ENCODE data around the gene SCNN1B.
"Not testable (repeated sequence)": the region's sequence is repeated elsewhere in the genome, so short reads cannot be mapped to it uniquely, and the experiment has no call there.

The SCNN1B gene

DNA sequence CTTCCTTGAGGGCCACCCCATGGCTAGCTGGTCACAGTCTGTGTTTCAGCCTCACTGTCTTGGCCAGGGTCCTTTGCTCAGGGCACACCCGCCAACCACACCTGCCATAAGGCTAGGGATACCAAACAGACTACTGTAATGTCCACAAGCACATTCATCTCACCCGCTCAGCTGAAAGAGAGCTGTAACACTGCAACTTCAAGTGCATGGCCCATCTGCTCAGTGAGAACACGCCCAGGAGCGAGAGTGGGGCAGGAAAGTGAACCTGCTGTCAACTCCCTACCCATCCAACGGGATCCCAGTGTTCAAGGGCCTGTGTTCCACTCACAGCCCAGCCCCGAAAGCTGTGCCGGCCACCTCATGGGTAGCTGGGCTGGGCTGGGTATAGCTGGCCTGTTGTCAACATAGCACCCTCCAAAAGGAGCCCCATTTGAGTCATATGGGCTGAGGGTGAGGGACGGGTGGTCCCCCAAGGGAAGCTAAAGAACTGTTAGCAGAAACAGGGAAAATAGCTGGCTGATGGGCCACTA lies 55.7 kb downstream of the SCNN1B start:
- DNase-seq, result no peak

- no peak for DNase-seq
Measured at GRCh38 chr16:23359092-23359760, 57.1 kb downstream of the SCNN1B start.

- no peak for DNase-seq
Measured at GRCh38 chr16:23362460-23363317, 60.6 kb downstream of the SCNN1B start.

GRCh38 chr16:23365602-23366240 lies 63.6 kb downstream of the SCNN1B start:
- peak in 1 of 2 experiments; percentile 24 for DNase-seq

GRCh38 chr16:23366341-23366740 lies 64.2 kb downstream of the SCNN1B start:
- DNase-seq, result not testable (repeated sequence)

DNA sequence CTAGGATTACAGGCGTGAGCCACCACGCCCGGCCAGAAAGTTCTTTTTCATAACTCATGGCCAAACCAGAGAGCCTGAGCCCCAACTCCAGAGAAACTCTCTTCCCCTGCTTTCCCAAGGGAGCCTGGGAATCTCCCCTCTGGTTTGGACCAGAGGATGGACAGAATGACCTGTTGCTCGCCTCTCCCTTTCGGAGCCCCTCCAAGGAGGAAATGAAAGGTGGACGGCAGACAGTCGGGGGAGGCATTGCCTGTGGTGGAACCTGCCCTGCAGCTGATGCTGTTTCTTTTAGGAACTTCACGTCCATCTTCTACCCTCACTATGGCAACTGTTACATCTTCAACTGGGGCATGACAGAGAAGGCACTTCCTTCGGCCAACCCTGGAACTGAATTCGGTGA lies 65.5 kb downstream of the SCNN1B start:
- no peak for DNase-seq

DNA sequence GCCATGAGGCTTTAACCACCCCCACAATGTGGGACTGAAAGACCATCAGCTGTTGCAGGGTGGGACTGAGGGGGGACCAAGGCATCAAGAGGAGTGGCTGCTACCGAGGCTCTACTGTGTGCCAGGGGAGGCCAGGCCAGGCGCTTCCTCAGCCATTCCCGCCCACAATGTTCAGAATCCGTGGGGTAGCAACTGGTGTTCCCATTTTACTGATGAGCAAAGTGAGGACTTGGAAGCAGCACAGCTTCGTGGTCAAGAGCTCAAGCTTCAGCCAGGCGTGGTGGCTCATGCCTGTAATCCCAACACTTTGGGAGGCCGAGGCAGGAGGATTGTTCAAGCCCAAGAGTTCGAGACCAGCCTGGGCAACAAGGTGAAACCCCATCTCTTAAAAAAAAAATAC lies 65.9 kb downstream of the SCNN1B start:
- DNase-seq, result no peak

- DNase-seq, result no peak
Measured at GRCh38 chr16:23368469-23368868, 66.4 kb downstream of the SCNN1B start.

DNA sequence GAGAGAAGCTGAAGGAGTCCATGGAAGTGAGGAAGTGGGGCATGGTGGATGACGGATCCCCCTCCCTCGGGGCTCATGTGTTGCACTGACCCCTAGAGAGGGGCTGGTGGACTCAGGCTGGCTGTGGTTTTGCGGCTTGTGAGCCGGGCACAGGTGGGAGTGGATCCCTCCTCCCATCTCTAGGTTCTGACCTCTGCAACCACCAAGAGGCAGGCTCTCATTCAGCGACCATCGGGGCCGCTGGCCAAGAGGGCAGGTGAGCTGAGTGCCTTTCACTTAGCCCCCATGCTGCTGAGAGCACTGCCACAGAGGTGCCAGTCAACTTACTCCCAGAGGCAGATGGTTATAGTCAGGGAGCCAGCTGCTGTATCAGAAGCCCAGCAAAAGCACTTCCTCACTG lies 67.3 kb downstream of the SCNN1B start:
- no peak for DNase-seq

- no peak for DNase-seq
Measured at GRCh38 chr16:23371368-23371767, 69.3 kb downstream of the SCNN1B start.

DNA sequence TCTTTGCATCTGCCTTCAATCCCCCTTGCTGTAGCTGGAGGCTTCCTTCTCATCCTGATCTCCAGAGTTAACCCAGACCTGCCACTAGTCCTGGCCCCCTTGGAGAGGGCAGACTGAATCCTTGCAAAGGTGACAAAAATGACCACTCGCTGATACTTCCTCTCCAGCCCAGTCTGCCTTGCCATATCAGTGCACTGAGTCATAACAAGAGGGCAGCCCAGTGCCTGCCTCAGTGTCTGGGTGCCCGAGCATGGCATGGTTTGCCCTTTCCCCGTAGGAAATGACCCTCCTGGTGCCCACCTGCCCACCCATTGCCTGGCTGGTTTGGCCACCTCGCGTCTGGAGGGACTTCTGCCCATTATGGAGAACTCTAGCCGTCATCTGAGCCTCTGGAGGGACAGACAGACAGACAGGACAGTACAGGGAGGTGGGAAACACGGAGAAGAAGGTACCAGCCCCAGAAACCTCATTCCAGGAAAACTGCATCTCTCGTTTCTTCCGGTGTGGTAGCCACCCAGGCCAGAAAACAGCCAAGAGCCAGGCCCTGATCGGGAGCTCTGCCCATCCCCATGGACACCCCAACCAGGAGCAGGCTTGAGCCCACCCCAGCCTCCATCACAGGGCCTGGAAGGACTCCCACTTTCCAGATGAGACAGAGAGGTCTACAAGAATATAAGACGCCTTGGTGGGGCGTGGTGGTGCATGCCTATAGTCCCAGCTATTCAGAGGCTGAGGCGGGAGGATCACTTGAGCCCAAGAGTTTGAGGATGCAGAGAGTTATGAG lies 71.5 kb downstream of the SCNN1B start:
- DNase-seq, result no peak

DNA sequence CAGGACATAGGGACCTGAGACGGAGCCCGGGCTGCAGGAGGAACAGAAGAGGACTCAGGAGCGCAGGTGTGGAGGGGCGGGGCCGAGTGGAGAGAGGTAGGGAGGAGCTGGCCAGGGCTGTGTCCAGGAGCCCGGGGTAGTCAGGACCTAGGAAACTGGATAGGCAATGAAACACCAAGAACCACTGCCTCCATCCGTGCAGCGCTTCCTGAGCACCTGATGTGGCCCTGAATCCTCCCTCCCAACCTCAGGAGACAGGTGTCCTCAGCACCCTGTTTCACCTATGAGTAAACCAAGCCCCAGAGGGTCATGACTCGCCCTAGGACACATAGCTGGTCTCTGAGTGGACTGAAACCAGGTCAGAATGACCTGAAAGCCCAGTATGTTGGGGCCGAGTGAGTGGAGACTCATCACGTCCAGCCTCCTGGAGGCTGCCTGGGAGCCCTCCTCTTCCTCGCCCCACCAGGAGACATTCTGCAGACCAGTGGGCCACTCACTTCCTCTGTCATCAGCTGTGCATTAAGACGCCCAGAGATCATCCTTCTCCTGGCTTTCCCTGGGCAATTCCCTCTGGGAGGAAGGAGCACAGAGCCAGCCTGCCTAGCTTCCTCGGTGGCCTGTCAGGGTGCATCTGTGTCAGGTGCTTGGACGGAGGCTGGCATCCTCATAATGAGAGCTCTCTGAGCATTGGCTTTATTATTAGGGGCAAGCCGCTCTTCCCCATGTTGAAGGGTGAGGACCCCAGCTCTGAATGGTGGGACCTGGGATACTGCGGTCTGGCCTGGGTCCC lies 72.8 kb downstream of the SCNN1B start:
- no peak for DNase-seq

GRCh38 chr16:23375643-23376042 lies 73.5 kb downstream of the SCNN1B start:
- no peak for DNase-seq

- no peak for DNase-seq
Measured at GRCh38 chr16:23377071-23377931, 75.2 kb downstream of the SCNN1B start.

DNA sequence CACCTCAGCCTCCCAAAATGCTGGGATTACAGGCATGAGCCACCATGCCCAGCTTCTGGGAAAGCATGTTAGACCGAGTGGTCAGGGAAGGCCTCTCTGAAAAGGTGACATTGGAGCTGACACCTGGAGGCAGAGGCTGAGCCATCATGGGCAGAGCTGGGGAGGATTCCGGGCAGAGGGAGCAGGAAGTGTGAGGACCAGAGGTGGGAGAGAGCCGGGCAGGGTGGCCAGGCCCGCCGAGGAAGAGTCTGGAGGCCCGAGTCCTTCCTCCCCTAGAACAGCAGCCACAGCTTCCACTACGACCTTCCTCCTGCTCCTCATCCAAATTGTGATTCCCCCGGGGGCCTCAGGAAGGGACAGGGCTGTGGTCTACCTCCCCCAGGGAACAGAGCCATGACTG lies 76.2 kb downstream of the SCNN1B start:
- DNase-seq, result no peak

GRCh38 chr16:23378921-23379320 lies 76.8 kb downstream of the SCNN1B start:
- DNase-seq, result no peak

DNA sequence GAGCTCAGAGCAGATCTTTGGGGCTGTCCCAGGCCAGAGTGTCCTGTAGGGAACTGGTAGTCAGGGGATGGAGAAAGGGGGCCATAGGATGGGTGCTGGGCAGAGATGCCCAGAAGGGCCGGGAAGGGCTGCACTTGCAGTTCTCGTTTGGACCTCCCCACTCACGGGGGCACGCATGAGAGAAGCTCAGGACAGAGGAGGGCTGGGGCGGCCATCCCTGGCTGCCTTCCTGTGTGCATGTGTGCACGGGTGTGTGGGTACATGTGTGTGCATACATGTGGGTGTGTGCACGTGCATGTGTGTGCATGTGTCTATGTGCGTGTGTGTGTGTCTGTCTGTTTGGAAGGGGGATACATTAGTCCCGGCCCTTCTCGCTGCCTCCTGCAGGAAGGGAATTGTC lies 77.6 kb downstream of the SCNN1B start:
- DNase-seq, result no peak

DNA sequence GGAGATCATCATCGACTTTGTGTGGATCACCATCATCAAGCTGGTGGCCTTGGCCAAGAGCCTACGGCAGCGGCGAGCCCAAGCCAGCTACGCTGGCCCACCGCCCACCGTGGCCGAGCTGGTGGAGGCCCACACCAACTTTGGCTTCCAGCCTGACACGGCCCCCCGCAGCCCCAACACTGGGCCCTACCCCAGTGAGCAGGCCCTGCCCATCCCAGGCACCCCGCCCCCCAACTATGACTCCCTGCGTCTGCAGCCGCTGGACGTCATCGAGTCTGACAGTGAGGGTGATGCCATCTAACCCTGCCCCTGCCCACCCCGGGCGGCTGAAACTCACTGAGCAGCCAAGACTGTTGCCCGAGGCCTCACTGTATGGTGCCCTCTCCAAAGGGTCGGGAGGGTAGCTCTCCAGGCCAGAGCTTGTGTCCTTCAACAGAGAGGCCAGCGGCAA lies 78.4 kb downstream of the SCNN1B start:
- no peak for DNase-seq

DNA sequence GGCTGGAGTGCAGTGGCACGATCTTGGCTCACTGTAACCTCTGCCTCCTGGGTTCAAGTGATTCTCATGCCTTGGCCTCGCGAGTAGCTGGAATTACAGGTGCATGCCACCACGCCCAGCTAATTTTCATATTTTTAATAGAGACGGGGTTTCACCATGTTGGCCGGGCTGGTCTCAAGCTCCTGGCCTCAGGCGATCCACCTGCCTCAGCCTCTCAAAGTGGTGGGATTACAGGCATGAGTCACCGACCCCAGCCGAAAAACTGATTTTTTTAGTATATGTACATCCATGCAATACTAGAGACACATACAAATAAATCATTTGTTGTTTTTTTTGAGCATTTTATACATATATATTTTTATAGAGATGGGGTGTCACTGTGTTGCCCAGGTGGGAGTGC lies 79.6 kb downstream of the SCNN1B start:
- not testable (repeated sequence) for DNase-seq

GRCh38 chr16:23382279-23382678 lies 80.2 kb downstream of the SCNN1B start:
- DNase-seq, result no peak

DNA sequence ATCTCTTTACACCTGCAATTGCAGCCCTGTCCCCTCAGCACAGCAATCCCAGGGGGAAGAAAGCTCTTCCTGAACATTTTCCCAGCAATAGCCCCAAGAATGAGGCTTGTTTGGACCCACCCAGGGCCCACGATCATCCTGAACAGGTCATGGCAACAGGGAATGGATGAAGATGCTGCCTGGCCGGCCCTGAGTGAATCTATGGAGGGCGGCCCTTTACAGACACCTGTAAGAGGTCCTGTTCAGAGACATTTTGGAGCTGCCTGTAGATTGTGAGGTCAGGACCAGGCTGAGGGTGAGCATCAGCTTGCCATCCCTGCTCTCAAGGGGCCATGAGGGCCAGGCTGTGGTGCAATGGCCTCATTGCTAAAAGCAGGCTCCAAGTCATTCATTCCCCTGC lies 81.8 kb downstream of the SCNN1B start:
- no peak for DNase-seq
